Subcutaneous adipose tissue (tissue), 4 donors: ENCODE results near the gene SMO. TPM values are rescaled to one million over a fixed set of nuclear protein-coding genes. Genes with fewer than 3 reads are reported as not detected.

Experiments
- CTCF ChIP-seq: fragments of 450-650 bp; IDR thresholded peaks from one replicate; pipeline ENCODE4 v1.5.1; 2016; ENCODE audit warnings: low read depth, mild to moderate bottlenecking, control low read depth, antibody characterized with exemption, moderate library complexity
- small RNA-seq: library from RNA; depleted of rRNA; stranded (forward); fragments of <200 nt; gene quantifications from one replicate; pipeline ENCODE3, GENCODE V24; 2016
- total RNA-seq, 4 donors: library from RNA; depleted of rRNA; stranded (reverse); fragments of >200 nt; gene quantifications; one replicate each; pipeline ENCODE4 v1.1.0, GENCODE V29; 2016

SMO gene
- total RNA-seq, 4 donors from 2014 or later, result 1.7 to 5.9 (median 4.8) TPM

GRCh38 chr7:129262324-129262723 is 73.9 kb downstream of the SMO start:
- TF ChIP-seq CTCF, result no peak

Small RNAs within 50 kb of the gene (small RNA-seq; reads per million reads assigned to genes)
- gene RNY1P11, result not detected

Other genes with a start within 250 kb of the SMO start
- gene TNPO3, start 133.5 kb upstream of the SMO start, total RNA-seq, result 10 to 100 TPM; 34.2 to 38.6 (median 38.5) TPM
- gene TSPAN33, start 43.9 kb upstream of the SMO start, total RNA-seq, result 10 to 100 TPM in 1 of 4 donors, 1 to 10 TPM in 3; 2.4 to 12.1 (median 6.0) TPM
- gene AHCYL2, start 36.4 kb downstream of the SMO start, total RNA-seq, result 10 to 100 TPM; 14.7 to 22.6 (median 16.9) TPM
- gene STRIP2, start 245.8 kb downstream of the SMO start, total RNA-seq, result under 1 TPM; 0.22 to 0.68 (median 0.45) TPM